ENCODE results near the gene PRR7.

DNA sequence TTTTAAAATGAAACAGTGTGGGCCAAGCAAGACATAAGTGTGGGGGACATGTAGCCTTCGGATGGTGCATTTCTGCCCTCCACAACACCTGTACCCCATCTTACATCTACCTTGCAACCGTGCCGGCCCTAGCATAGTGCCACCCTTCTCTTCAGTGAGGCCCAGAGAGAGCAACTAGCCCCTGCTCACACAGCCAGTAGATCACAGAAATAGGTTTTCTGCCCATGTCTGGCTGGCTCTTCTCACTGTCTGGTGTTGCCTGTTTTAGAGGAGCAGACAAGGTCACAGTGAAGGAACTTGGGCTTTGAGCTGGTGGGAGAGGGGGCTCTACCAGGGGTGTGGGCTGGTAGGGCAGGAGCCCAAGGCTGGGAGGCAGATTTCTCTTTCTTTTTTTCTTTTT lies 39.6 kb downstream of the PRR7 start:
- no peak for TF ChIP-seq CTCF (IDR thresholded peaks at IDR 0.05)
- TF ChIP-seq POLR2A (IDR thresholded peaks at IDR 0.05) = no peak
